Measurements from ENCODE around the gene SYNJ2BP.
"Not testable (repeated sequence)": the region's sequence is repeated elsewhere in the genome, so short reads cannot be mapped to it uniquely, and the experiment has no call there.

The SYNJ2BP gene, protein sequence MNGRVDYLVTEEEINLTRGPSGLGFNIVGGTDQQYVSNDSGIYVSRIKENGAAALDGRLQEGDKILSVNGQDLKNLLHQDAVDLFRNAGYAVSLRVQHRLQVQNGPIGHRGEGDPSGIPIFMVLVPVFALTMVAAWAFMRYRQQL

DNA sequence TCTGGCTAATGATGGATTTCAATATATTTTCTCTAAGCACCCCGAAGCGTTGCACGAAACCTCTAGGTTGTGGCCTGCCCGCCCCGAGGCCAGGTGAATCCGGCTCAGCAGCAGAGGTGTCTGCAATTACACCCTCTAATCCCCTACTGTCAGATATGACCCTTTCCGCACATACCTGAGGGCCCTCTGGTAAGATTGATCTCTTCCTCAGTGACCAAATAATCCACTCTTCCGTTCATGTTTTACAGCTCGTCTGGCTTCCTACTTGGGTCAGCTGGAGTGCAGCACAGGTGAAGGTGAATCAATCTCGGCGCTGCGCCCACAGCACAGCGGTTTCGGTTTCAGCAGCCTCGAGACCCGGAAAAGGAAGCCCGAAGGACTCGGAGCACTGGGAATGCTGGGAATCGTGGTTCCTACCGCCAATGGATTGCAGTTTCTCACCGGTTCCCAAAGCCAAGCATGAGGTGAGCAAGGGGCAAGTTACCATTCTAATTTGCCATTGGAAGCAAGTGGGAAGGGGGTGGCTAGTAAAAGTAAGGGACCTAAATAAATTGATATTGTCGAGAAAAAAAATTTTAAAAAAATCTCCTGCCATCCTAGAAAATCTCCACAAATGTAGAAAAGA is at the start of gene SYNJ2BP:
SYNJ2BP (minus strand) TSS at position 366 of the 625 bp plus-strand sequence; CDS start at position 239, 127 bp downstream.
- DNase-seq (ENCODE audit: low read depth in 2 of 2), result peak; percentile 23 to 28

DNA sequence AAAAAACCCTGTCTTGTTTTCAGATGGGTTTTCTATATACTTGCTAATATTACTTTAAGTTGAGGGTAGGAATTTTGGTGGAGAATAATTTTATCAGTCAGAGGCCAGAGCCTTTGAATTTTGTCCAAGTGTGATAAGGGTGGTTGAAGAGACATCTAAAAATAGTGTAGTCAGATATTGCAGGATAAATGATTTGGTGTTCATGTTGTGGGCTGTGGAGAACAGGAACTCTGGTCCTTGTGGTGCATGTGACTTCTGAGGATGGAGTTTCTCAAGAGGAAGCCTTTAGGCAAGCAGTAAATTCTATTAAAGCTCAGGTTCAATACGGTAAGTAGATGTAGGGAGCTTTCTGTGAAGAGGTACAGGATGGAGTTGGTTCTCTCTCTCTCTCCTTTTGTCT is 37.8 kb upstream of the SYNJ2BP start:
- DNase-seq (ENCODE audit: low read depth in 2 of 2), result no peak

DNA sequence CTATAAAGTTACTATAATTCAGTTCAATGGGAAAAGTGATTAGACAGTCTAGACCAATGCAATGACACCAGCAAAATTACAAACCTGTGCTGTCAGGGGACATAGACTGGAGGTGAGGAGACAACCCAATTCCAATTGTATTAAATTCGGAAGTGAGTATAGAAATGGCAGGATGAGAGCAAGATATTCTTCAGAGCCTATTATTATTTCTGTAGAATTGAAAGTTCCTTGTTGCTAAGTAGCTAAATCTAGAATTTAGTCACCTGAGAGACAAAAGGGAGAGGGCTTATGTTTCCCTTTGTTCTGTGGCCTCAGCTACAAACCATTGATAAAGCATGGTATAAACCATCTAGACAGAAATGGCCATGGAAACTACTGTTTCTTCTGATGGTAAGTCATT is 35.0 kb upstream of the SYNJ2BP start, which contains the start of gene ADAM21:
ADAM21 (plus strand) TSS at position 301 of the 400 bp plus-strand sequence. CDS start 5,326 bp downstream, outside the sequence.
- DNase-seq (ENCODE audit: low read depth in 2 of 2), result no peak

DNA sequence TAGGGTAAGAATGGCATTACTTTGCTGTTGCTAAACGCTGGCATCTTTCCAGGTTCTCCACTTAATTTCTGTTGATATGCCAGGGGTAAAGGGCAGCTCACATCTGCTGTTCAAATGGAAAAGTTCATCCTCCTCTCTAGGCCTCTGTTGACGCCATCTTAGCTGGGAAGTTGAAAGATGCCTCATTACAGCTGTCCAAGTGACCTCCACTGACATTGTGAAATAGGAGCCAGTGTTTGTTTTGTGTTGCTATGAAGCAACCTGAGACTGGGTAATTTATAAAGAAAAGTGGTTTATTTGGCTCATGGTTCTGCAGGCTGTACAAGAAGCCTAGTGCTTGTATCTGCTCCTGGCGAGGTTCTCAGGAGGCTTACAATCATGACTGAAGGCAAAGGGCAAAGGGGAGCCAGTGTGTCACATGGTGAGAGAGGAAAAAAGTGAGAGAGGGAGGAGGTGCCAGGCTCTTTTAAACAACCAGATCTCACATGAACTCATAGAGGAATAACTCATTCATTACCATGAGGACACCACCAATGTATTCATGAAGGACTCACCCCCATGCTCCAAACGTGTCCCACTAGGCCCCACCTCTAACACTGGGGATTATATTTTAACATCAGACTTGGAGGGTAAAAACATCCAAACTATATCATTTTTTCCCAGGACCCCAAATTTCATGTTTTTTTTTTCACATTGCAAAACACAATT is 31.9 kb upstream of the SYNJ2BP start:
- DNase-seq (ENCODE audit: low read depth in 2 of 2), result no peak

DNA sequence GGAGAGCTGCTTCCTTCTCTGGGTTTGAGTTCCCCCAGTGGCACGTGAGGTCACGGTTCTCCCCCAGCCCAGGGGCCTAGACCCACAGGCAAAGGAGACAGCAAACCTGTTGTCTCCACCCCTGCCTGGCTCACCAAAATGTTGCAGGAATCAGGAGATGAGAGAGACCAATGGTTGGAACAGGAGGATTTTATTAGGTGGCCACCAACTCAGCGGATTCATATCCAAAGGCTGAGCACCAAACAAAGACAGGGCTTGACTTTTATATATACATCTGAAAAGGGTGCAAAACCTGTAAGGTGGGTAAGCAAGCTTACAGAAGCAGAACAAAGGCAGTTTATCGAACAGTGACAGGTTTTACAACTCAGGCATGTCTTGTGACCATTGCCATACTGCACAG is 25.9 kb upstream of the SYNJ2BP start:
- DNase-seq (ENCODE audit: low read depth in 2 of 2), result no peak

DNA sequence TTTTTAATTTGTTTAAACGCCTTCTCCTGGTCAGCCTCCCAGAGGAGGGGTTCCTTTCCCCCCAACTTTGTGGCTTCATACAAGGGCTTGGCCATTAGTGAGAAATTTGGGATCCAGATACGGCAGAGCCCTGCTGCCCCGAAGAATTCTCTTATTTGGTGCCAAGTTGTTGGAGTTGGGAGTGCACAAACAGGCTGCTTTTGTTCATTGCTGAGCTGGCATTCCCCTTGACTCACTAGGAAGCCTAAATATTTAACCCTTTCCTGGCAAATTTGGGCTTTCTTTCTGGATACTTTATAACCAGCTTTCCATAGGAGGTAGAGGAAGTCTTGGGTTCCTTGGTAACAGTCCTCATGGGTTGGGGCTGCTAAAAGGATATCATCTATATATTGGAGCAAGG is 24.8 kb upstream of the SYNJ2BP start:
- no peak for DNase-seq (ENCODE audit: low read depth in 2 of 2)

DNA sequence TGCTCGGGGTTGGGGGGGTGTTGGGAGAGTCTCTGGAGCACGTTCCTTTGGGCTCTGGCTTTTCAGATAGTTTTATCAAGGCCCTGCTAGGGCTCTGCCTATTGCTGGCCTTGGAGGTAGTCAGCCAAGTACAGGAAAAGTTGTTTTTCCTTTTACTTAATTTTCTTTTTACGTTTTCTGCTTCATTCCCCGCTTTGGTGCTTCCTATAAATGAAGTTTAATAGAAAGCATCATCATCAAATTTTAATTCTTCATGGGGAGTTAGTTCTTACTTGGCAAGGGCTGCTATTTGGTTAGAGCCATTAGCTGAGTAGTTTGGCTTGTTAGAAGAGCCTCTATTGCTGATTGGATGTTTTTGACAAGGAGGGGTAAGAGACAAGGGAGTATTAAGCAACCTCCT is 20.0 kb upstream of the SYNJ2BP start:
- DNase-seq (ENCODE audit: low read depth in 2 of 2), result no peak

DNA sequence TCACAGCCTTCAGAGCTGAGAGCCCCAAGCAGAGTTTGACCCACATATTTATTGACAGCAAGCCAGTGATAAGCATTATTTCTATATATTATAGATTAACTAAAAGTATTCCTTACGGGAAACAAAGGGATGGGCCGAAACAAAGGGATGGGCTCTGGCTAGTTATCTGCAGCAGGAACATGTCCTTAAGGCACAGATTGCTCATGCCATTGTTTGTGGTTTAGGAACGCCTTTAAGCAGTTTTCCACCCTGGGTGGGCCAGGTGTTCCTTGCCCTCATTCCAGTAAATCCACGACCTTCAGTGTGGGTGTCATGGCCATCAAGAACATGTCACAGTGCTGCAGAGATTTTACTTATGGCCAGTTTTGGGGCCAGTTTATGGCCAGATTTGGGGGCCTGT is 9.7 kb upstream of the SYNJ2BP start:
- not testable (repeated sequence) for DNase-seq (ENCODE audit: low read depth in 2 of 2)

DNA sequence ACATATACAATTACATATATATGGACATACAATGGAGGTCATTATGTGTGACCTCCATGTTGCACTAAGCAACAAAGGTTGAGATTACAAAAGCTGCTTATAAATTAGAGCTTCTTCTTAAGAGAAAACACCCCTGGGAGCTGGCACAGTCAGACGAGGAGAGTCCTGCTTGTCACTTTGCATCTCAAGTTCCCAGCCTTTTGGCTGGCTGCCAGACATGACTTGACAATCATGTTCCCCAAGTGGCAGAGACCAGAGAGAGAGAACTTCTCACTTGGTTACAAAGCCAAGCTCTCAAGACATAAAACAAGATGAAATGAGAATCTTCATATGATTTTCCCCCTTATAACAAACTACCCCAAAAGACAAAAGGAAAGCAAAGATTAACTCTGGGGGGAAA is 8.5 kb upstream of the SYNJ2BP start:
- no peak for DNase-seq (ENCODE audit: low read depth in 2 of 2)

DNA sequence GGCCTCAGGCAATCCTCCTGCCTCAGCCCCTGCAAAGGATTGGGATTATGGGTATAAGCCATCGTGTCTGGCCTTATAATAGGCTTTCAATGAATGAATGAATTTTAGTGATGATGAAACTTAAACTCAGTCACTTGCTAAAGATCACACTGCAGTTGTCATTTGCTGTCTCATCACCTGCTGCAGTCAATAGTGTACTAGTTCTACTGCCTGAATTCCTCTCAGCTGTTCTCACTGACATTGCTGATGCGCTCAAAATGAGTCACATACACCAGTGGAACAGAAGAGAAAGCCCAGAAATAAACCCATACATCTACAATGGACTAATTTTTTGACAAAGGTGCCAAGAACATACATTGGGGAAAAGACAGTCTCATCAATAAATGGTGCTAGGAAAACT is 5.6 kb upstream of the SYNJ2BP start:
- DNase-seq (ENCODE audit: low read depth in 2 of 2), result no peak

DNA sequence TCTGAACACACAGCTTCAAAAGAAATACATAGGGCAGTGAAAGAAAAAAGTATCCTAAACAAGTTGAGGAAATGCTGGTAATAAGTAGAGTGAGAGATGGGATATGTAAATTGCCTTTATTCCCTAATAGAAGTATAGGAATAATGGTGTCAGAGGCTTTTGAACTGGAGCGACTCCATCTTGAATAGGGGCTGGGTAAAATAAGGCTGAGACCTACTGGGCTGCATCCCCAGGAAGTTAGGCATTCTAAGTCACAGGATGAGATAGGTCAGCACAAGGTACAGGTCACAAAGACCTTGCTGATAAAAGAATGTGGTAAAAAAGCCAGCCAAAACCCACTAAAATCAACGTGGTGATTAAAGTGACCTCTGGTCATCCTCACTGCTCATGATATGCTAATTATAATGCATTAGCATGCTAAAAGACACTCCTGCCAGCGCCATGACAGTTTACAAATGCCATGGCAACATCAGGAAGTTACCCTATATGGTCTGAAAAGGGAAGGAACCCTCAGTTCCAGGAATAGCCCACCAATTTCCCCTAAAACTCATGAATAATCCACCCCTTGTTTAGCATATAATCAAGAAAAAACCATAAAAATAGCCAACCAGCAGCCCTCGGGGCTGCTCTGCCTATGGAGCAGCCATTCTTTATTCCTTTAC is 2.5 kb upstream of the SYNJ2BP start:
- not testable (repeated sequence) for DNase-seq (ENCODE audit: low read depth in 2 of 2)

DNA sequence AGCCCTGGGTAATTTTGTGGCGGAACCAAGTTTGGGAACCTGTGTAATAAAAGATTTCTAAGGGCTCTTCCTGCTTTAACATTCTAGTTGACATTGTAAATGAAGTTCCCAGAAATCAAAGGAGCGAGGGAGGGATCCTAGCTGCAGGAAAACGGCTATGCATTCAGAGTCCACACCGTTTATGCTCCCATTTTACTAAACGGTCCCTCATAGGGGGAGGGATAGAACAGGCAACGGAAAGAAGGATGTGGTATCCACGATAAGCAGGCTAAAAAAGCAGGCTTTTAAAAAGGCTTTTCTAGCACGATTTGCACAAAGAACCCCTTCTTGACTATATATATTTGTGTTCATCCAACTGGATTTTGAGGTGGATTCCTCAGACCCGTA is 559 bp downstream of the SYNJ2BP start:
- no peak for DNase-seq (ENCODE audit: low read depth in 2 of 2)

DNA sequence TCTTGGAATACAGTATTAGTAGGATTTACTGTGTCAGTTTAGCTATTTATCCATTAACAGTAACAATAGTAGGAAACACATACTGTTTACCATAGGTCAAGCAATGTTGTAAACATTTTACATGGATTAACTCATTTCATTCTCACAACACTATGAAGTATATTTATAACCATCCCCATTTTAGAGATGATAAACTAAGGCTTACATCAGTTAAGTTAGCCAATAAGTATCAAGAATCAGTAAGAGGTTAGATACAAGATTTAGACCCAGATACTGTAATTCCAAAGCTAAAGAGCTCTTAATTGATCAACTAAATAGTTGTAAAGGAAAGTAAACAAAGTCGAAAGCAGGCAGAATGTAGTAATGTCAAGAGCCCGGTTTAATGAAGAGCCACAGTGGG is 1.1 kb downstream of the SYNJ2BP start:
- DNase-seq (ENCODE audit: low read depth in 2 of 2), result no peak

DNA sequence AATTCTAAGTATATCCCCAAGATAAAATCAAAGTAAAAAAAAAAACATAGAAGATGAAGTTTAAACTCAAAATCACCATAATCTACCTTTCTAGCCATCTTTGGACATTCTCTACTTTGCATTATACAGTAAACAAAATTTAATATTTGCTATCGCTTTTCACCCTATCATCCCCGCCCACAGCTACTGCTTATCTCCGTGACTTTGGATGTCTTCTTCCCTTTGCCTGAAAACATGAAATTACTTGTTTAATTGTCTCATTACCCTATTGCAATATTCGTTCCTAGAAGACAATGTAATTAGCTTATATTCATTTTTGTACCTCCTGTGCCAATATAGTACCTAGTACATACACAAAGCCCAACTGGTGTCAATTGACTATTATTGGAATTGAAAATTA is 9.3 kb downstream of the SYNJ2BP start:
- no peak for DNase-seq (ENCODE audit: low read depth in 2 of 2)

DNA sequence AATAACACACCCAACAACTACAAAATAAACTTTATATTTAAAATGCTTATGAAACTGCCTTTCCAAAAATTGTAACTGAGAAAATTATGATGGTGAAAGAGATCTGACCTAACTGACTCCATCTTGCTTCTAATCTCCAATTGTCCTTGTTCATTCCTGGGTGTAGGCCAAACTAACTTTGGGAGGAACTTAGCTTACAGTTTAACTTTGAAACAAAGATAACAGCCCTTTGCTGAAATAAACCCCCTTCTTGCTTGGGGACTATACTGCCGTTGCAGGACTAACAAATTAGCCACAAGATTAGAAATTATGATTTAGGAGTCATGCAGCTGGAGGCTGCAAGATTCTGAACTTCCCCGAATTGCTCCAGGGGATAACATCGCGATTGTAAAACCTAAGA is 10.7 kb downstream of the SYNJ2BP start:
- DNase-seq (ENCODE audit: low read depth in 2 of 2), result not testable (repeated sequence)

DNA sequence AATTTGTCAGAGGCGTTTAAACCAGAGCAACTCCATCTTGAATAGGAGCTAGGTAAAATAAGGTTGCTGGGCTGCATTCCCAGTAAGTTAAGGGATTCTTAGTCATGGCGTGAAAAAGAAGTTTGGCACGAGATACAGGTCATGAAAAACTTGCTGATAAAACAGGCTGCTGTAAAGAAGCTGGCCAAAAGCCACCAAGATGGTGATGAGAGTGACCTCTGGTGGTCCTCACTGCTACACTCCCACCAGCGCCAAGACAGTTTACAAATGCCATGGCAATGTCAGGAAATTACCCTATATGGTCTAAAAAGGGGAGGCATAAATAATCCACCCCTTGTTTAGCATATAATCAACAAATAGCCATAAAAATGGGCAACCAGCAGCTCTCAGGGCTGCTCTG is 13.6 kb downstream of the SYNJ2BP start:
- not testable (repeated sequence) for DNase-seq (ENCODE audit: low read depth in 2 of 2)

DNA sequence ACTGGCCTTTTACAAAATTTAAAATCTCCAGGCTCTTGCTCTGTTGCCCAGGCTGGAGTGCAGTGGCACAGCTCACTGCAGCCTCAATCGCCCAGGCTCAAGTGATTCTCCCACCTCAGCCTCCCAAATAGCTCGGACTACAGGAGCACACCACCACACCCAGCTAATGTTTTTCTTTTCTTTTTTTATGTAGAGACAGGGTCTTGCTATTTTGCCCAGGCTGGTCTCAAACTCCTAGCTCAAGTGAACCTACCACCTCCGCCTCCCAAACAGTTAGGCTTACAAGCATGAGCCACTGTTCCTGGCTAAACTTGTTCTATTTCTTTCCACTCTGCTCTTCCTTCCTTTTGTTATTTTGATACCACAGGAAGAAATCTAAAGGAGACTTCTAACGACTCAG is 15.2 kb downstream of the SYNJ2BP start:
- no peak for DNase-seq (ENCODE audit: low read depth in 2 of 2)

DNA sequence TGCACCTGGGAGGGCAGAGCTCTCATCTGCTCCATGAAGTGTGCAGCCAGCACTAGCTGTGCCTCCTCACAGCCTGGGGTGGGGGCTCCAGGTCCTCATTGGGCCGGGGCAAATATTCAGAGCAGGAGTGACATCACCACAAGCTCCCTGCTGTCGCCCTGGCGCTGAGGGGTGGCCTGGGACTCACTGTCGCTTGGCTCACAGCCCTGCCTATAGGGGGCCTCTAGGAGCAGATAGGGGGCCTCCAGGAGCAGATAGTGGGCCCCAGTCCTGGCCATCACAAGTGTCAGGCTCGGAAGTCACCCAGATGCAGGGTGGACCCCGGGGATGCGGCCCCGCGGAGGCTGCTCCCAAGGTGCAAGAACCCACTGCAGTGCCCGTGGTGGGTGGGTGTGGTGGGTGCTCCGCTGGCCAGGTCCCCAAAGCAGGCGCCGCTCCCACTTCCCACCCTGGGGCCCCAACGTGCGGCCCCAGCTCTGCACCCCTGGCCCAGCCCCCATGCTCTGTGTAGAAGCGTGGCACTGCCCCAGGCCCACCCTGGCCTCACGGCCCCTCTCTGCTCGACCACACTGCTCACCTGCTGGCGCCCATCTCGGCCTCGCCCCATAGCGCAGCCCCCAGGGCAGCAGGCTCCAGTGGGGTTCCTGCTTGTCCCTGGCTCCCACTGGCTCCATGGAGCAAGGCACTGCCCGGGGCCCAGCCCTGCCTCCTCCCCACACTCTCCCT is 18.0 kb downstream of the SYNJ2BP start:
- no peak for DNase-seq (ENCODE audit: low read depth in 2 of 2)

DNA sequence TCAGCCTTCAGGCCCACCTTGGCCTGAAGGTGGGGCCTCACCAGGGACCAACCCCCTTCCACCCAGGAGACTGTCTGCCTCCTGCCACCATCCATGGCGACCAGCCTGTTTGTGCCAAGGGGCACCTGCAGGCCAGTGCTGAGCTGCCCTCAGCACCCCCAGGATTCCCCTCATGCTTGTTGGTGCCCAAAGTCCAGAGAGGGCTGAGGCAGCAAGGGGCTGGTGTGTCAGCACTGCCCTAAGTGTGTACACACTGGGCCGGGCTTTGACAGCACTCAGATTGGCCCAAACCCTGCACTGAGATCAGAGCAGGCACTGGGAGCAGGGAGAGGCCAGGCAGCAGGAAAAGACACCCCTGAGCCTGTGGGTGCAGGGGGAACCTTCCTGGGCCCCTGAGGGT is 18.6 kb downstream of the SYNJ2BP start:
- DNase-seq (ENCODE audit: low read depth in 2 of 2), result no peak

DNA sequence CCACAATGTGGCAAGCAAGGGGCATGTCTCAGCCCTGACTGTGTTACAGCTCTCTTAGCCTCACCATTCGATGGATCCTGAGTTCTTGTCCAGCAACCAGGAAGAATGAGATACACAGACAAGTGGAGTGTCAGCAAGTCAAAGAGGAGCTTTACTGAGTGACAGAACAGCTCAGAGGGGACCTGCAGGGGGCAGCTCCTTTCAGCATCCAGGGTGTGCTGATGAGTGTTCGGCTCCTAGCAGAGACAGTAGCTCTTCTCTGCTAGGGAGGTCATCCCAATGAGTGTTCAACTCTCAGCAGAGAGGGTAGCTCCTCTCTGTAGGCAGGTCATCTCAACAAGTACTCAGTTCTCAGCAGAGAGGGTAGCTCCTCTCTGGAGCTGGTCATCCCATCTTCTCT is 19.1 kb downstream of the SYNJ2BP start:
- DNase-seq (ENCODE audit: low read depth in 2 of 2), result no peak

DNA sequence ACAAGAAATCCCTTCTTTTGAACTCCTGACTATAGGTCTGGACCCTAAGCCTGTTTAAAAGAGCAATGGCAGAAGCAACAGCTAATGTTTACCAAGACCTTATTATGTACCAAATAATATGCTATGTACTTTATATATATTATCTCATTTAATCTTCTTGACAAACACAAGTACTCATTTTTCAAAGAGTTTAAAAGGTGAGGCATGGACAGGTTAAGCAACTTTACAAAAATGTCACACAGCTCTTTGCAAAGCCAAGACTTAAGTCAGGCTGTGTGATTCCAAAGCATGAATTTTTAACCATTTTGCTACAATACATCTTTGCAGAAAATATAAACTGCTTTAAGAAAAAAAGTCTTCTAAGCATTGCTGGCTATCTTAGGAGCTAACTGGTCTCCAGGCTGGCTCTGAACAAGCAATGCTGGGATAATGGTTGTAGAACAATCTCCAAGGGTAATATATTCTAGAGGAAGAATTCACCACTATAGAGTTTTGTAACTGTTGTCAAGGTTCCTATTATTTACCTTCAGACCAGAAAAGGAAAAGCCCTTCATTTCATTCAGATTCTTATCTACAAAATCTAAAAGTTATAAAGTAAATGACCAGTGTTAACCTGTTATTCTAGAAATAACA is 22.1 kb downstream of the SYNJ2BP start:
- DNase-seq (ENCODE audit: low read depth in 2 of 2), result no peak

DNA sequence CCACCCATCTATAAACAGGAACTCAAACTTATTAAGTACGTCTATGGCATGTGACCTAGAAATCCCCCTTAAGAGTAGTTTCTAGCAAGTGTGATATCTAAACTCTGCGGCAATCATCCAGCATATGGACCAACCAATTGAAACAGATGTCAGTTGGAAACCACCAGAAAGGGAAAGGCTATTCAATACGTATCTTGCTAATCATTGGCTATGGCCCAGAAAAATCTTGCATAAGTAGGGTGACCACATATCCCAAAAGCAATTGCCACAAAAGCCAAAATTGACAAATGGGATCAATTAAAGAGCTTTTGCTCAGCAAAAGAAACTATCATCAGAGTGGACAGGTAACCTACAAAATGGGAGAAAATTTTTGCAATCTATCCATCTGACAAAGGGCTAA is 24.2 kb downstream of the SYNJ2BP start:
- no peak for DNase-seq (ENCODE audit: low read depth in 2 of 2)
